GM23338 (cell line): Measurements from ENCODE around the gene PEX13.

ENCODE experiments used
- CREB1 ChIP-seq: fragments of 250-450 bp; sonication (Bioruptor Pico); IDR thresholded peaks from 2 replicates; pipeline ENCODE4 v1.5.0; 2020; ENCODE audit warnings: low read depth, mild to moderate bottlenecking, moderate library complexity
- EZH2 ChIP-seq: fragments of 200-600 bp; sonication (generic); IDR thresholded peaks from one replicate; pipeline ENCODE4 v1.8.0; 2017; ENCODE audit warnings: antibody characterized with exemption, mild to moderate bottlenecking, low read depth; ENCODE audit not compliant: unreplicated experiment
- EZH2phosphoT487 ChIP-seq: fragments of 200-600 bp; sonication (generic); IDR thresholded peaks from one replicate; pipeline ENCODE4 v1.8.1; 2018; ENCODE audit warnings: antibody characterized with exemption; ENCODE audit not compliant: unreplicated experiment
- NANOG ChIP-seq: IDR thresholded peaks from 2 replicates; pipeline ENCODE4 v1.6.1; 2016; ENCODE audit warnings: antibody characterized with exemption, borderline replicate concordance
- POLR2AphosphoS5 ChIP-seq: IDR thresholded peaks from 2 replicates; pipeline ENCODE4 v1.6.1; 2016; ENCODE audit warnings: antibody characterized with exemption, low read depth
- STAT1 ChIP-seq: IDR thresholded peaks from one replicate; pipeline ENCODE4 v1.6.1; 2016; ENCODE audit warnings: antibody characterized with exemption; ENCODE audit not compliant: unreplicated experiment
- TF ChIP-seq, protein P1 (sequence below), 2 experiments: fragments of 200-600 bp in 1 of 2; sonication (generic) in 1 of 2; conservative IDR thresholded peaks; 2 replicates each; pipeline versions ENCODE4 v1.5.1 to v1.6.1; 2016 to 2017; ENCODE audit warnings: antibody characterized with exemption in 2 of 2, low read depth in 2 of 2, mild to moderate bottlenecking in 2 of 2, moderate library complexity in 1 of 2
- TF ChIP-seq, protein P2 (sequence below): IDR thresholded peaks from one replicate; pipeline ENCODE4 v1.6.1; 2018; ENCODE audit warnings: antibody characterized with exemption; ENCODE audit not compliant: unreplicated experiment
- TF ChIP-seq, protein P3 (sequence below): IDR thresholded peaks from 2 replicates; pipeline ENCODE4 v1.6.1; 2016; ENCODE audit warnings: antibody characterized with exemption

DNA sequence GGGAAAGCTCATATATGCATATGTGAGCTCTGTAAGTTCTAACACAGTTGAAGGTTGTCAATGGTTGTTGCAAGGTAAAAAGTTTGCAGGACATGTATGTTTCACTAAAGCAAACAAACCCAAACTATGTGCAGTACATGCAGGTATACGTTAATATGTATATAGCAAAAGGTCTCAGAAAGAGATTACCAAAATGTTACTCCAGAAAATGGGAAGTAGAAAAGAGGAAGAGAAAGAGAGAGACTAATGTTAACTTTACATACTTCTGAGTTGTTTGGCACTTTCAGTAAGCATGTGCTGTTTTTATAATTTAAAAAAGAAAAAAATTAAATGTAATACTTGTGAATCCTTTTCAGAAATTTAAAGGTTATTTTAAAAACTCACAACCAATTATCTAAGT lies 32.8 kb upstream of the PEX13 start:
- TF ChIP-seq, protein P1, sequence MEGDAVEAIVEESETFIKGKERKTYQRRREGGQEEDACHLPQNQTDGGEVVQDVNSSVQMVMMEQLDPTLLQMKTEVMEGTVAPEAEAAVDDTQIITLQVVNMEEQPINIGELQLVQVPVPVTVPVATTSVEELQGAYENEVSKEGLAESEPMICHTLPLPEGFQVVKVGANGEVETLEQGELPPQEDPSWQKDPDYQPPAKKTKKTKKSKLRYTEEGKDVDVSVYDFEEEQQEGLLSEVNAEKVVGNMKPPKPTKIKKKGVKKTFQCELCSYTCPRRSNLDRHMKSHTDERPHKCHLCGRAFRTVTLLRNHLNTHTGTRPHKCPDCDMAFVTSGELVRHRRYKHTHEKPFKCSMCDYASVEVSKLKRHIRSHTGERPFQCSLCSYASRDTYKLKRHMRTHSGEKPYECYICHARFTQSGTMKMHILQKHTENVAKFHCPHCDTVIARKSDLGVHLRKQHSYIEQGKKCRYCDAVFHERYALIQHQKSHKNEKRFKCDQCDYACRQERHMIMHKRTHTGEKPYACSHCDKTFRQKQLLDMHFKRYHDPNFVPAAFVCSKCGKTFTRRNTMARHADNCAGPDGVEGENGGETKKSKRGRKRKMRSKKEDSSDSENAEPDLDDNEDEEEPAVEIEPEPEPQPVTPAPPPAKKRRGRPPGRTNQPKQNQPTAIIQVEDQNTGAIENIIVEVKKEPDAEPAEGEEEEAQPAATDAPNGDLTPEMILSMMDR (conservative IDR thresholded peaks at IDR 0.05; ENCODE audit: low read depth in 2 of 2), result no peak
- TF ChIP-seq POLR2AphosphoS5, result no peak
- no peak for TF ChIP-seq CREB1 (CRISPR knock-in tag)
- TF ChIP-seq EZH2, result no peak
- TF ChIP-seq, protein P2, sequence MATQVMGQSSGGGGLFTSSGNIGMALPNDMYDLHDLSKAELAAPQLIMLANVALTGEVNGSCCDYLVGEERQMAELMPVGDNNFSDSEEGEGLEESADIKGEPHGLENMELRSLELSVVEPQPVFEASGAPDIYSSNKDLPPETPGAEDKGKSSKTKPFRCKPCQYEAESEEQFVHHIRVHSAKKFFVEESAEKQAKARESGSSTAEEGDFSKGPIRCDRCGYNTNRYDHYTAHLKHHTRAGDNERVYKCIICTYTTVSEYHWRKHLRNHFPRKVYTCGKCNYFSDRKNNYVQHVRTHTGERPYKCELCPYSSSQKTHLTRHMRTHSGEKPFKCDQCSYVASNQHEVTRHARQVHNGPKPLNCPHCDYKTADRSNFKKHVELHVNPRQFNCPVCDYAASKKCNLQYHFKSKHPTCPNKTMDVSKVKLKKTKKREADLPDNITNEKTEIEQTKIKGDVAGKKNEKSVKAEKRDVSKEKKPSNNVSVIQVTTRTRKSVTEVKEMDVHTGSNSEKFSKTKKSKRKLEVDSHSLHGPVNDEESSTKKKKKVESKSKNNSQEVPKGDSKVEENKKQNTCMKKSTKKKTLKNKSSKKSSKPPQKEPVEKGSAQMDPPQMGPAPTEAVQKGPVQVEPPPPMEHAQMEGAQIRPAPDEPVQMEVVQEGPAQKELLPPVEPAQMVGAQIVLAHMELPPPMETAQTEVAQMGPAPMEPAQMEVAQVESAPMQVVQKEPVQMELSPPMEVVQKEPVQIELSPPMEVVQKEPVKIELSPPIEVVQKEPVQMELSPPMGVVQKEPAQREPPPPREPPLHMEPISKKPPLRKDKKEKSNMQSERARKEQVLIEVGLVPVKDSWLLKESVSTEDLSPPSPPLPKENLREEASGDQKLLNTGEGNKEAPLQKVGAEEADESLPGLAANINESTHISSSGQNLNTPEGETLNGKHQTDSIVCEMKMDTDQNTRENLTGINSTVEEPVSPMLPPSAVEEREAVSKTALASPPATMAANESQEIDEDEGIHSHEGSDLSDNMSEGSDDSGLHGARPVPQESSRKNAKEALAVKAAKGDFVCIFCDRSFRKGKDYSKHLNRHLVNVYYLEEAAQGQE, result no peak
- TF ChIP-seq, protein P3, sequence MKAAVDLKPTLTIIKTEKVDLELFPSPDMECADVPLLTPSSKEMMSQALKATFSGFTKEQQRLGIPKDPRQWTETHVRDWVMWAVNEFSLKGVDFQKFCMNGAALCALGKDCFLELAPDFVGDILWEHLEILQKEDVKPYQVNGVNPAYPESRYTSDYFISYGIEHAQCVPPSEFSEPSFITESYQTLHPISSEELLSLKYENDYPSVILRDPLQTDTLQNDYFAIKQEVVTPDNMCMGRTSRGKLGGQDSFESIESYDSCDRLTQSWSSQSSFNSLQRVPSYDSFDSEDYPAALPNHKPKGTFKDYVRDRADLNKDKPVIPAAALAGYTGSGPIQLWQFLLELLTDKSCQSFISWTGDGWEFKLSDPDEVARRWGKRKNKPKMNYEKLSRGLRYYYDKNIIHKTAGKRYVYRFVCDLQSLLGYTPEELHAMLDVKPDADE, result no peak
- TF ChIP-seq EZH2phosphoT487, result no peak
- no peak for TF ChIP-seq NANOG
- no peak for TF ChIP-seq STAT1
